Stomach (tissue), 19 donors: ENCODE measurements around the gene LCLAT1. TPM values are rescaled to one million over a fixed set of nuclear protein-coding genes. Genes with fewer than 3 reads are reported as not detected.

Experiments
- DNase-seq, 2 donors: peaks; one replicate each; pipeline versions ENCODE4 v3.0.0 to v3.0.0-alpha.2; 2013 to 2019
- H3K27ac ChIP-seq, 5 donors: fragments of 200-600 bp in 4 of 5; sonication (generic) in 4 of 5; one replicate each; pipeline ENCODE4 v1.5.1; 2013 to 2019; ENCODE audit warnings: mild to moderate bottlenecking in 1 of 5, moderate library complexity in 1 of 5
- H3K27me3 ChIP-seq, 3 donors: fragments of 200-600 bp; sonication (generic); one replicate each; pipeline ENCODE4 v1.5.1; 2017 to 2019; ENCODE audit warnings: mixed run types in 1 of 3
- H3K36me3 ChIP-seq, 4 donors: fragments of 200-600 bp; sonication (generic); 1 replicate in 3 of 4; 2 replicates in 1 of 4; pipeline ENCODE4 v1.5.1; 2016 to 2019
- H3K4me1 ChIP-seq, 4 donors: fragments of 200-600 bp; sonication (generic); one replicate each; pipeline ENCODE4 v1.5.1; 2016 to 2019
- H3K4me3 ChIP-seq, 4 donors: fragments of 200-600 bp; sonication (generic) in 3 of 4; one replicate each; pipeline ENCODE4 v1.5.1; 2016 to 2019; ENCODE audit warnings: mild to moderate bottlenecking in 1 of 4
- H3K9me3 ChIP-seq, 4 donors: fragments of 200-600 bp; sonication (generic); one replicate each; pipeline ENCODE4 v1.5.1; 2016 to 2019
- CTCF ChIP-seq, 7 experiments: fragments of 450-650 bp in 4 of 7; fragments of 200-600 bp in 3 of 7; sonication (generic) in 3 of 7; IDR thresholded peaks; one replicate each; pipeline ENCODE4 v1.5.1; 2016 to 2019; ENCODE audit warnings: antibody characterized with exemption in 7 of 7, control low read depth in 2 of 7, mild to moderate bottlenecking in 1 of 7
- EP300 ChIP-seq: sonication (generic); formaldehyde crosslinking; IDR thresholded peaks from one replicate; pipeline ENCODE4 v1.6.1; 2017; ENCODE audit warnings: antibody characterized with exemption
- POLR2A ChIP-seq, 4 donors: fragments of 450-650 bp; IDR thresholded peaks; one replicate each; pipeline ENCODE4 v1.6.1; 2016; ENCODE audit warnings: antibody characterized with exemption in 4 of 4, control low read depth in 2 of 4, mild to moderate bottlenecking in 1 of 4, moderate library complexity in 1 of 4
- POLR2AphosphoS5 ChIP-seq, 3 donors: sonication (generic); formaldehyde crosslinking; IDR thresholded peaks; one replicate each; pipeline ENCODE4 v1.6.1; 2016; ENCODE audit warnings: antibody characterized with exemption in 3 of 3
- WGBS, 5 donors: extraction: QIAGEN DNeasy Blood & Tissue Kit in 3 of 5; methylation state at CpG; one replicate each; pipeline versions ENCODE4 v1.1.5 to v1.1.7; 2013 to 2018; 5-methylcytosine and 5-hydroxymethylcytosine counted together
- intact Hi-C: fragments of 100-400 bp; cut with DNase I; formaldehyde crosslinking; loops from one replicate; pipeline ENCODE4 v1.15.1; 2023; ENCODE audit warnings: low total_unique reads
- long read RNA-seq, 10 donors: transcript quantifications; one replicate each; lab custom pipeline, GENCODE V29; 2026
- polyA plus RNA-seq, 3 donors: library from polyadenylated mRNA; stranded (reverse); fragments of 200-250 nt; gene quantifications; one replicate each; pipeline ENCODE4 v1.2.3, GENCODE V29; 2013
- total RNA-seq, 5 donors: library from RNA; depleted of rRNA; stranded (reverse); fragments of >200 nt; gene quantifications; one replicate each; pipeline versions ENCODE4 v1.1.0 to v1.2.3, GENCODE V29; 2014 to 2016
- donor health status: healthy with polysubstance abuse.
- donor health status: Bipolar disorder and iron deficiency.
- donor health status: healthy.

LCLAT1 gene
- total RNA-seq = 10 to 100 TPM in 4 of 5 donors, 1 to 10 TPM in 1; 7.5 to 51.3 (median 21.1) TPM
- 1 to 10 TPM in 2 of 3 donors, under 1 TPM in 1; 0.76 to 2.2 (median 1.8) TPM for polyA plus RNA-seq
- long read RNA-seq, donor 1, full-length matches to known transcripts = 1 of 1 reads
- long read RNA-seq, donor 1, partial matches to known transcripts = 0 of 1 reads
- long read RNA-seq, donor 1, other reads (novel, unspliced or antisense) = 0 of 1 reads
- long read RNA-seq, donor 2, full-length matches to known transcripts = 2 of 2 reads
- long read RNA-seq, donor 2, partial matches to known transcripts = 0 of 2 reads
- long read RNA-seq, donor 2, other reads (novel, unspliced or antisense) = 0 of 2 reads
- long read RNA-seq, donor 3, full-length matches to known transcripts = 1 of 1 reads
- long read RNA-seq, donor 3, partial matches to known transcripts = 0 of 1 reads
- long read RNA-seq, donor 3, other reads (novel, unspliced or antisense) = 0 of 1 reads
- long read RNA-seq, donor 4 = 0 reads
- long read RNA-seq, donor 5, full-length matches to known transcripts = 1 of 1 reads
- long read RNA-seq, donor 5, partial matches to known transcripts = 0 of 1 reads
- long read RNA-seq, donor 5, other reads (novel, unspliced or antisense) = 0 of 1 reads
- long read RNA-seq, donor 6 = 0 reads
- long read RNA-seq, donor 7, full-length matches to known transcripts = 1 of 1 reads
- long read RNA-seq, donor 7, partial matches to known transcripts = 0 of 1 reads
- long read RNA-seq, donor 7, other reads (novel, unspliced or antisense) = 0 of 1 reads
- long read RNA-seq, donor 8, full-length matches to known transcripts = 1 of 15 reads
- long read RNA-seq, donor 8, partial matches to known transcripts = 14 of 15 reads
- long read RNA-seq, donor 8, other reads (novel, unspliced or antisense) = 0 of 15 reads
- long read RNA-seq, donor 9, partial matches to known transcripts = 25 of 25 reads
- long read RNA-seq, donor 9, other reads (novel, unspliced or antisense) = 0 of 25 reads
- long read RNA-seq, donor 10 = 0 reads

GRCh38 chr2:30447149-30448045 is at the start of gene LCLAT1:
Gene LCLAT1, plus strand, starts transcription at chr2:30447246. Its CDS starts 78,345 bp downstream, at chr2:30525591.
- 1 to 3% (median 2%) methylated on average over 45 to 83 of the region's 83 CpGs for WGBS, 5 donors
- Histone ChIP-seq H3K36me3 (no peaks in the 10 kb centered on the region), H3K4me3 (peak within 1 kb of the TSS; percentile 79 to 98 (median 94)), H3K4me1 (peaks cover 14 to 39% (median 30%) of the 10 kb centered on the region in 4 donors), H3K9me3 (no peaks in the 10 kb centered on the region), H3K27ac (peak within 1 kb of the TSS; percentile 77 to 89 (median 82)), H3K27me3 (no peaks in the 10 kb centered on the region)
- DNase-seq = peak; percentile 84 to 94
- intact Hi-C loops = no loop called here
- TF ChIP-seq CTCF (IDR thresholded peaks at IDR 0.05) = peak in 1 of 7 experiments; percentile 19
- TF ChIP-seq POLR2AphosphoS5 (IDR thresholded peaks at IDR 0.05) = peak; percentile 37 to 72 (median 51)
- no peak for TF ChIP-seq POLR2A (IDR thresholded peaks at IDR 0.05)

GRCh38 chr2:30398084-30398873 is 48.8 kb upstream of the LCLAT1 start:
- intact Hi-C loops = no loop called here
- no peak for TF ChIP-seq CTCF (IDR thresholded peaks at IDR 0.05)
- no peak for TF ChIP-seq POLR2A (IDR thresholded peaks at IDR 0.05)
- TF ChIP-seq POLR2AphosphoS5 (IDR thresholded peaks at IDR 0.05) = no peak
- WGBS, 5 donors = 73 to 86% (median 76%) methylated on average over 4 of the region's 4 CpGs
- no peaks in the 10 kb centered on the region for H3K36me3 ChIP-seq
- peak overlapping the region in 1 of 5 donors; percentile 15 for H3K27ac ChIP-seq
- peaks cover 0 to 22% (median 0%) of the 10 kb centered on the region in 4 donors for H3K4me1 ChIP-seq
- DNase-seq = no peak
- no peak overlapping the region for H3K4me3 ChIP-seq
- H3K27me3 ChIP-seq = no peaks in the 10 kb centered on the region
- H3K9me3 ChIP-seq = no peaks in the 10 kb centered on the region

- no peaks in the 10 kb centered on the region for H3K36me3 ChIP-seq
- no peak overlapping the region for H3K4me3 ChIP-seq
- peaks cover 0 to 34% (median 7%) of the 10 kb centered on the region in 4 donors for H3K4me1 ChIP-seq
- peak overlapping the region in 1 of 5 donors; percentile 55 for H3K27ac ChIP-seq
- intact Hi-C loops = no loop called here
- no peaks in the 10 kb centered on the region for H3K27me3 ChIP-seq
- H3K9me3 ChIP-seq = no peaks in the 10 kb centered on the region
- TF ChIP-seq POLR2AphosphoS5 (IDR thresholded peaks at IDR 0.05) = peak in 1 of 3 donors; percentile 84
- no peak for TF ChIP-seq EP300
- no peak for TF ChIP-seq CTCF (IDR thresholded peaks at IDR 0.05)
- no peak for TF ChIP-seq POLR2A (IDR thresholded peaks at IDR 0.05)
- 82 to 91% (median 87%) methylated on average over 11 of the region's 11 CpGs for WGBS, 5 donors
- peak in 1 of 2 donors; percentile 34 for DNase-seq
Measured at GRCh38 chr2:30400151-30400954, 46.7 kb upstream of the LCLAT1 start.
